ENCODE results near the gene MRGPRX2. TPM values are rescaled to one million over a fixed set of nuclear protein-coding genes. Genes with fewer than 3 reads are reported as not detected.

MRGPRX2 gene
- total RNA-seq, 8 experiments from 2014 or later = 0.38 TPM; not detected in 7

DNA sequence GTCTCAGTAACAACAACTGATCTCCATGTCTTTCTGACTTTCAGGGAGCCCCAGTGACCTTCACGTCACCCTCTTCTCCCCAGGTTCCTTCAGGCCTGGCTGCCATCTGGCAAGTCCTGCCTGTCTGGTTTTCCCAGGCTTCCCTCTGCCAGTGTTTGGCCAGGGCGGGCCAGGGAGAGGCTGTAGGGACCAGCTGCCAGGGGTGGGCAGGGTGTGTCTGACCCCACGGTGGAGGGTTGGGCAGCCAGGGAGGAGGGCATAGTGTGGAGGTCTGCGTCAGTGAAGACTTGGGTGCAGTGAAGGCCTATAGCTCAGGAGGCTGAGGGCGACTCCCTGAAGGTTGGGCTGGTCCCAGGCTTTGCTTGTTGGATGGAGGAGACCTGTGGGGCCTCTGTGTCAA, 11.9 kb upstream of the MRGPRX2 start:
- in situ Hi-C loops (cut with MboI; ENCODE audit: low pct_unique_long_range_greater_than_20kb in 2 of 9, low sequenced_read_pairs in 9 of 9, unreplicated experiment in 9 of 9) = loop anchor here in 5 of 9 experiments (25.0 kb wide), 5 partner anchors 165 to 1265 kb away; partner anchors contain the start of gene E2F8 (in 1 of the 5)
- no peak overlapping the region for H3K27ac ChIP-seq
- H3K4me1 ChIP-seq (replicated peaks in 1 of 2) = no peaks in the 10 kb centered on the region
- ATAC-seq (replicated peaks in 6 of 8) = no peak
- 29 to 85% (median 80%) methylated on average over 1 to 2 of the region's 5 CpGs; no CpG with 5 or more reads in 7 of the 10 experiments for WGBS, 10 experiments
- H3K4me3 ChIP-seq = no peak overlapping the region

DNA sequence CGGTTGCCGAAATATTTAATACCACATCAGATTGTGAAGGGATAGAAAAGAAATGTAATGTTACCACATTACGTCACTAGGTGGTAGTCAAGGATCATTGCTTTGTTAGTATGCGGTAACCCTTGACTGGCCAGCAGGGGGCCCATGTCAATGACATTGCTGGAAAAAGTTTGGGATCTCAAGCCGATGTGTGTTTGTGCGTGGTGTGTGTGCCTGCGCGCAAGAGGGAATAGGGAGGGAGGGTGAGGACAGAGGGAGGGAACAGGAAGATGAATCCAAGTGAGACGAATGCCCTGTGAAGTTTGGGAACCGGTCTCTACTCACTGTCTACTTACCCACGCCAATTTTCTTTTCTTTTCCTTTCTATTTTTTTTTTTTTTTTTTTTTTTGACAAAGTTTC, 10.7 kb upstream of the MRGPRX2 start:
- 0 to 29% (median 2%) methylated on average over 3 to 10 of the region's 11 CpGs; no CpG with 5 or more reads in 1 of the 10 experiments for WGBS, 10 experiments
- Histone ChIP-seq H3K4me3 (no peak overlapping the region), H3K27ac (no peak overlapping the region), H3K4me1 (replicated peaks in 1 of 2) (no peaks in the 10 kb centered on the region)
- ATAC-seq (replicated peaks in 6 of 8) = peak; percentile 81 to 100 (median 90)
- in situ Hi-C loops (cut with MboI; ENCODE audit: low pct_unique_long_range_greater_than_20kb in 2 of 9, low sequenced_read_pairs in 9 of 9, unreplicated experiment in 9 of 9) = loop anchor here in 5 of 9 experiments (25.0 kb wide), 5 partner anchors 166 to 1266 kb away; partner anchors contain the start of gene E2F8 (in 1 of the 5)

DNA sequence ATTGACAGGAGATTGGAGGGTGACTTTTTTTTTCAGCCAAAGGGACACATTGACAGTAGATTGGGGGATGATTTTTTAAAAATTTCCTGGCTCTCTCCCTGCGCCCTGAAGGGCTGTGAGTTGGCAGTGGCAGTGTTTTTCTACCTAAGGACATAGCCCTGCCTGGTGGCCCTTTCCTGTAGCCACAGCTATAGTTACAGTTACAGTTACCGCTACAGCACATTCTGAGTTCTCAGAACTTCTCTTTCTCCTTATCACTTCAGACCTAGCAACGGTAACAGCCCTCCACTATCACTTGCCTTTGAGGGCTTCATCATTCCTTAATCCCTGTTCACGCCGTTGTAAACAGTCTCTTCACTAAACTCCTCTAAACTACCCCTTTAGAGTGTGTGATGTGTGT, 684 bp downstream of the MRGPRX2 start:
- WGBS, 10 experiments = 20 to 85% (median 46%) methylated on average over 1 to 5 of the region's 5 CpGs; no CpG with 5 or more reads in 3 of the 10 experiments
- Histone ChIP-seq H3K4me1 (replicated peaks in 1 of 2) (no peaks in the 10 kb centered on the region), H3K27ac (no peak overlapping the region), H3K4me3 (no peak overlapping the region)
- ATAC-seq (replicated peaks in 6 of 8) = no peak
- in situ Hi-C loops (cut with MboI; ENCODE audit: low pct_unique_long_range_greater_than_20kb in 2 of 9, low sequenced_read_pairs in 9 of 9, unreplicated experiment in 9 of 9) = loop anchor here in 5 of 9 experiments (25.0 kb wide), 5 partner anchors 177 to 1277 kb away; partner anchors contain the start of gene E2F8 (in 1 of the 5)

DNA sequence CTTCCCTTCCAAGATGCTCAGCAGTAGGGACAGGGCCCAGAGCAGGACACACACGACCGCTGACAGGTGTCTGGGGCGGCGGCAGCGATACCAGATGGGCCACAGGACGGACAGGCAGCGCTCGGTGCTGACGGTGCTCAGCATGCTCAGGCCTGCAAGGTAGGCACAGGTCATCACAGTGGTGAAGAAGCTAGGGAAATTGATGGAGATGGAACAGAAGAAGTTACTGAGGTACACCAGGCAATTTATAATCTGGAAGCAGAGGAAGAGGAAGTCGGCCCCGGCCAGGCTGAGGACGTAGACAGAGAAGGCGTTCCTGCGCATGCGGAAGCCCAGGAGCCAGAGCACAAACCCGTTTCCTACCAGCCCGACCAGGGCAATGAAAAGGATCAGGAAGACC, 4.6 kb downstream of the MRGPRX2 start:
- H3K27ac ChIP-seq = no peak overlapping the region
- ATAC-seq (replicated peaks in 6 of 8) = no peak
- 20 to 100% (median 90%) methylated on average over 1 to 10 of the region's 17 CpGs for WGBS, 10 experiments
- H3K4me1 ChIP-seq (replicated peaks in 1 of 2) = no peaks in the 10 kb centered on the region
- H3K4me3 ChIP-seq = no peak overlapping the region
- in situ Hi-C loops (cut with MboI; ENCODE audit: low pct_unique_long_range_greater_than_20kb in 2 of 9, low sequenced_read_pairs in 9 of 9, unreplicated experiment in 9 of 9) = loop anchor here in 5 of 9 experiments (25.0 kb wide), 5 partner anchors 181 to 1281 kb away; partner anchors contain the start of gene E2F8 (in 1 of the 5)

DNA sequence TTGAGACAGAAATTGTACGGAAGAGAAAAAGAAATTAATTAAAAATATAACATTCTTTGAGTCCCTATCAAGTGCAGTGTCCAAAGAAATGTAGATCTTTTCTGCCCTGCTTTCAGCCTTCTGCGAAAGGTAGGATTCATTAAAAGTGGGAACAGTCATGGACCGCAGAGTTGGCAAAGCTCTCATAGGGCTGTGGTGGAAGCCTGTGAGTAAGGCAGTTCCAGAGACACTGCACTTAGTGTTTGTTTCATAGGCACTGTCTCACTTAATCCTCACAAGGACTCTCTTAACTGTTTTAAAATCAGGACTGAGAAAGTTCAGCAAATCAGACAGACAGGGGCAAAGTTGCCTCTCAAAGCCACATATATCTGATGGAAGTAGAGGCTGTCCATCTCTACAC, 5.5 kb downstream of the MRGPRX2 start:
- WGBS, 10 experiments = 50 to 90% (median 70%) methylated on average over 1 to 3 of the region's 3 CpGs; no CpG with 5 or more reads in 1 of the 10 experiments
- in situ Hi-C loops (cut with MboI; ENCODE audit: low pct_unique_long_range_greater_than_20kb in 2 of 9, low sequenced_read_pairs in 9 of 9, unreplicated experiment in 9 of 9) = loop anchor here in 5 of 9 experiments (25.0 kb wide), 5 partner anchors 182 to 1282 kb away; partner anchors contain the start of gene E2F8 (in 1 of the 5)

DNA sequence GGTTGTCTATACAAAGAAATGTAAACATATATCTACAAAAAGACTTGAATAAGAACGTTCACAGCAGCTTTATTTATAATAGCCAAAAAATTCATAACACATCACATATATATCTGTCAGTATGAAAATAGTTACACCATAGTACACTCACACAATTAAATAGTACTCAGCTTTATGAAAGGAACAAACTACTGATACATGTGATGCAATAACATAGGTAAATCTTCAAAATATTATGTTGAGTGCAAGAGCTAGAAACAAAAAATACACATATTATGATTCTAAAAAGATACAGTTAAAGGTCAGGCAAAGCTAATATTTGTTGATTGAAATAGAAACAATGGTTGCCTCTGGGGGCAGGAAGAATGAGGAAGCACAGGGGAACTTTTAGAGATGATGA, 6.6 kb downstream of the MRGPRX2 start:
- H3K27ac ChIP-seq = no peak overlapping the region
- WGBS, 10 experiments = 0 to 89% (median 83%) methylated on average over 1 of the region's 1 CpG; no CpG with 5 or more reads in 3 of the 10 experiments
- in situ Hi-C loops (cut with MboI; ENCODE audit: low pct_unique_long_range_greater_than_20kb in 2 of 9, low sequenced_read_pairs in 9 of 9, unreplicated experiment in 9 of 9) = loop anchor here in 5 of 9 experiments (25.0 kb wide), 5 partner anchors 183 to 1283 kb away; partner anchors contain the start of gene E2F8 (in 1 of the 5)
- no peak for ATAC-seq (replicated peaks in 6 of 8)
- H3K4me1 ChIP-seq (replicated peaks in 1 of 2) = no peaks in the 10 kb centered on the region
- H3K4me3 ChIP-seq = no peak overlapping the region

More for the DNA sequence above, 5.5 kb downstream of the MRGPRX2 start:
- no peak for ATAC-seq (replicated peaks in 6 of 8)
- Histone ChIP-seq H3K4me1 (replicated peaks in 1 of 2) (no peaks in the 10 kb centered on the region), H3K4me3 (no peak overlapping the region), H3K27ac (no peak overlapping the region)

DNA sequence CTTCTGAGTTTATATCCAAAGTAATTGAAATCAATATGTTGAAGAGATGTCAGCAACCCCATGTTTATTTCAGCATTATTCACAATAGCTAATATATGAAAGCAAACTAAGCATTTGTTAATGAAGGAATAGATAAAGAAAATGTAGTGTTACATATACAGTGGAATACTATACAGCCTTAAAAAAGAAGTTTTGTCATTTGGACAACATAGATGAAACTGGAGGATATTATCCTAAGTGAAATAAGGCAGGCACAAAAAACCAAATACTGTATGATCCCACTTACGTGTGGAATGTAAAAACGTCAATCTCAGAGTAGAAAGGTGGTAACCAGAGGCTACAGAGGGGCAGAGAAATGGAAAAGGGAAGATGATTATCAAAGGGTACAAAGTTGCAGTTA, 10.2 kb downstream of the MRGPRX2 start:
- ATAC-seq (replicated peaks in 6 of 8) = no peak
- 0 to 100% (median 58%) methylated on average over 1 to 2 of the region's 2 CpGs for WGBS, 10 experiments
- in situ Hi-C loops (cut with MboI; ENCODE audit: low pct_unique_long_range_greater_than_20kb in 2 of 9, low sequenced_read_pairs in 9 of 9, unreplicated experiment in 9 of 9) = loop anchor here in 5 of 9 experiments (25.0 kb wide), 5 partner anchors 187 to 1287 kb away; partner anchors contain the start of gene E2F8 (in 1 of the 5)
- Histone ChIP-seq H3K4me1 (replicated peaks in 1 of 2) (no peaks in the 10 kb centered on the region), H3K27ac (no peak overlapping the region), H3K4me3 (no peak overlapping the region)

DNA sequence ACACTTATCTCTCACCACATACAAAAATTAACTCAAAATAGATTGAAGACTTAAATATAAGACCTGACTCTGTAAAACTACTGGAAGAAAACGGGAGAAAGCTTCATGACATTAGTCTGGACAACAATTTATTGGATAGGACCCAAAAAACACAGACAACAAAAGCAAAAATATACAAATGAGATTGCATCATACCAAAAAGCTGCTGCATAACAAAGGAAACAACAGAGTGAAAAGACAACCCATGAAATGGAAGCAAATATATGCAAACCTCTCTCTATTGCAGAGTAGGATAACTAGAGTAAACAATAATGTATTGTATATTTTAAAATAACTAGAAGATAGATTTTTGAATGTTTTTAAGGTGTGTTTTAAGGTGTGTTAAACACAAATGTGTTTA, 11.2 kb downstream of the MRGPRX2 start:
- Histone ChIP-seq H3K4me3 (no peak overlapping the region), H3K4me1 (replicated peaks in 1 of 2) (no peaks in the 10 kb centered on the region), H3K27ac (no peak overlapping the region)
- in situ Hi-C loops (cut with MboI; ENCODE audit: low pct_unique_long_range_greater_than_20kb in 2 of 9, low sequenced_read_pairs in 9 of 9, unreplicated experiment in 9 of 9) = no loop called here
- 0 to 83% (median 35%) methylated on average over 1 of the region's 1 CpG for WGBS, 10 experiments
- no peak for ATAC-seq (replicated peaks in 6 of 8)

DNA sequence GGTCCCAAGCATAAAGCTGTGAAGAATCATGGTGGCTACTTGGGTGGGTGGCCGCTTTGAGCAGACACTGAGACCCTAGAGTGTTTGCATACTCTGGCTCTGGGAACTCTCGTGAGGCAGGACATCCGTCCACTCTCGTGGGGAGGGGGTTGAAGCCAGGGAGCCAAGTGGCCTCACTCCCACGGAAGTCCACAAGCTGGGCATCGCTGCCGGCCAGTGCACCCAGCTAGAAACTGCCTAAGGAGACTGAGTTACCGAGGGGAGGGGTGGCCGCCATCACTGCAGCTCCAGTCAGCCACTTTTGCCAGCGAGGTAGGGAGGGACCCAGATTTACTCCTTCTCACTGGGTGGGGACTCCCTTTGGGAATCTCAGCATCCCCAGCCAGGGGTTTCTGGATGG, 20.5 kb downstream of the MRGPRX2 start:
- no peak overlapping the region for H3K4me3 ChIP-seq
- no peak overlapping the region for H3K27ac ChIP-seq
- ATAC-seq (replicated peaks in 6 of 8) = no peak
- WGBS, 10 experiments = 11 to 91% (median 79%) methylated on average over 2 to 7 of the region's 10 CpGs; no CpG with 5 or more reads in 4 of the 10 experiments
- in situ Hi-C loops (cut with MboI; ENCODE audit: low pct_unique_long_range_greater_than_20kb in 2 of 9, low sequenced_read_pairs in 9 of 9, unreplicated experiment in 9 of 9) = no loop called here
- no peaks in the 10 kb centered on the region for H3K4me1 ChIP-seq (replicated peaks in 1 of 2)

DNA sequence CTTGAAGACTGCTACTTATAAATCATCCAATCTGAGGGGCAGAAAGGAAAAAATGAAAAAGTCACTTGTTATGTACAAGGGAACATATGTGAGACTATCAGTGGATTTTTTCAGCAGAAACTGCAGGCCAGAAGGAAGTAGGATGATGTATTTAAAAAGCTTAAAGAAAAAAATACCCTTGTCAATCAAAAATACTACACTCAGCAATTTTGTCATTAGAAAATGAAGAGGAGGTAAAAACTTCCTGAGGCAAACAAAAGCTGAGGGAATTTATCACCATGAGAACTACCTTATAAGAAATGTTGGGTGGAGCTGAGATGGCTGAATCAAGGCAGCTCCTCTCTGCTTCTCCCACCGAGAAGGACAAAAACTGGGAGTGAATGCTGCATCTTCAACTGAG, 21.1 kb downstream of the MRGPRX2 start:
- no peaks in the 10 kb centered on the region for H3K4me1 ChIP-seq (replicated peaks in 1 of 2)
- in situ Hi-C loops (cut with MboI; ENCODE audit: low pct_unique_long_range_greater_than_20kb in 2 of 9, low sequenced_read_pairs in 9 of 9, unreplicated experiment in 9 of 9) = no loop called here
- 60 to 100% (median 80%) methylated on average over 1 of the region's 1 CpG; no CpG with 5 or more reads in 6 of the 10 experiments for WGBS, 10 experiments
- no peak overlapping the region for H3K27ac ChIP-seq
- no peak for ATAC-seq (replicated peaks in 6 of 8)
- H3K4me3 ChIP-seq = no peak overlapping the region

DNA sequence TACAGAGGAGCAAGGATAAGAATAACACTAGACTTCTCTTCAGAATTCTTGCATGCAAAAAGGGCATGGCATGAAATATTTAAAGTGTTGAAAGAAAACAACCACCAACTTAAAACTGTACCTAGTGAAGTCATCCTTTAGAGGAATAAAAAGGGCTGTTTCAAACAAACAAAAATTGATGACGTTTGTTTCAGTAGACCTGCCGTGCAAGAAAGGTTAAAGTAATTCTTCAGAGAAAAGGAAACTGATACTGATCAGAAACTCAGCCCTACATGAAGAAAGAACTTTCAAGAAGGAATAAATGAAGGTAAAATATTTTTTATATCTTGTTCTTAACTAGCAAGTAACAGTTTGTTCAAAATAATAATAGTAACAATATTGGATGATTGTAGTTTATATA, 27.5 kb downstream of the MRGPRX2 start:
- WGBS, 10 experiments = 6 to 100% (median 45%) methylated on average over 1 to 2 of the region's 2 CpGs
- H3K4me1 ChIP-seq (replicated peaks in 1 of 2) = no peaks in the 10 kb centered on the region
- H3K4me3 ChIP-seq = no peak overlapping the region
- ATAC-seq (replicated peaks in 6 of 8) = no peak
- no peak overlapping the region for H3K27ac ChIP-seq
- in situ Hi-C loops (cut with MboI; ENCODE audit: low pct_unique_long_range_greater_than_20kb in 2 of 9, low sequenced_read_pairs in 9 of 9, unreplicated experiment in 9 of 9) = no loop called here

DNA sequence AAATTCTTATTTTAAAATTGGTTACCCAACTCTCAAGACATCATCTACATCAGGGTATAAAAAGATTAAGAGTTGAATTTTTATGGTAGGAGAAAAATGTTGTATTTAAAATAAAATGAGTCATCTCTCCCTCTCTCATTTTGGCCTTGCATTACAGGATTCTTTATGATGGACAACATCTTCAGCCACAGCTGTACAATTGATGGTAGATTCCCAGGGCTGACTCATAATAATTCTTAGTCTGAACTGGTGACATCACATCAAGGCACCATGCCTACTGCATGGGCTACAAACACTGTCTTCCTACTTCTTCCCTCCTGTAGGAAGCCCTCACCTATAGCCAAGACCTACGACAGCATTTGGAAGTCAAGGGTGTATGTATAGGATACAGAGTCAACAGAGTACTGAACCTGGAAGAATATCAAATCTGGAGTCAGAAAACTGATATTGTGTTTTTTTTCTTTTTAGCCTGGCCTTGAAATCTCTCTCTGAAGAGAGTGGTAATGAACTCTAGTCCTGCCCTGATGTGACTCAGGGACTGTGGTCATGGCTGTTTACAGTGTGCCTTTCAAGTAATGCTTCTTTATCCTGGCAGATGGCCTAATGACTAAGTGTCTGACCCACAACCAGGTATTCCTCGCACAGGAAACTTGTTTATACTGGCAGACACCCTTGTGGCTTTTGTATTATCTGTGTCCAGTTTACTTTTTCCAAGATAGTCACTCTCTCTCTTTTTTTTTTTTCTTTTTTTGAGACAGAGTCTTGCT, 32.5 kb downstream of the MRGPRX2 start:
- in situ Hi-C loops (cut with MboI; ENCODE audit: low pct_unique_long_range_greater_than_20kb in 2 of 9, low sequenced_read_pairs in 9 of 9, unreplicated experiment in 9 of 9) = no loop called here
- 0 to 100% (median 65%) methylated on average over 1 to 2 of the region's 2 CpGs for WGBS, 10 experiments
- H3K4me3 ChIP-seq = no peak overlapping the region
- no peaks in the 10 kb centered on the region for H3K4me1 ChIP-seq (replicated peaks in 1 of 2)
- H3K27ac ChIP-seq = no peak overlapping the region
- peak in 2 of 8 experiments; percentile 39 to 74 for ATAC-seq (replicated peaks in 6 of 8)

DNA sequence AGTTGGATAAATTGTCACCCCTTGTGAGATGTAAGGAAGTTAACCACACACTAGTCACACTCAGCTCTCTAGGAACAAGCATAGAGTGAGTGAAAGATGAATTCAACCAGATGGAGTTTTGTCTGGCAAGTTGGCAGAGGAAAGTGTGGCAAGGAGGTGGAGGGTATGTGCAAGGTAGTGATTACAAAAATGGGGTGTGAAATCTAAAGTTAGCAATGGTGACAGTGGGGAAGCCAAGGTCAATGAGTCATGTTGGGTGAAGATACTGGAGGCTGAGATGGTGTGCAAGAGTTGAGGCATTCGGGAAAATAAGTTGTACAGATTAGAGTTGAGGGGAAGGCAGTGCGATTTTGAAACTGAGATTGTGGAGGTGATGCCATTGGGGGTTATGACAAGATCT, 33.7 kb downstream of the MRGPRX2 start:
- in situ Hi-C loops (cut with MboI; ENCODE audit: low pct_unique_long_range_greater_than_20kb in 2 of 9, low sequenced_read_pairs in 9 of 9, unreplicated experiment in 9 of 9) = no loop called here
- no peak overlapping the region for H3K4me3 ChIP-seq
- no peak overlapping the region for H3K27ac ChIP-seq
- WGBS, 10 experiments = 0 to 89% (median 65%) methylated on average over 1 to 2 of the region's 2 CpGs; no CpG with 5 or more reads in 2 of the 10 experiments
- H3K4me1 ChIP-seq (replicated peaks in 1 of 2) = no peaks in the 10 kb centered on the region
- no peak for ATAC-seq (replicated peaks in 6 of 8)
